AG09309 (cell line): ENCODE measurements around the gene AK5.

Experiments used
- DNase-seq: peaks from one replicate; pipeline ENCODE4 v3.0.0-alpha.2; 2010; ENCODE audit warnings: low read depth
- H3K4me3 ChIP-seq: 2 replicates; pipeline ENCODE4 v1.5.1; 2011; ENCODE audit warnings: mild to moderate bottlenecking, low read depth, low read length, moderate library complexity; ENCODE audit not compliant: control insufficient read depth
- CTCF ChIP-seq: IDR thresholded peaks from 2 replicates; pipeline ENCODE4 v1.5.1; 2011; ENCODE audit warnings: mild to moderate bottlenecking, low read depth, low read length, inconsistent platforms; ENCODE audit not compliant: insufficient read depth, control insufficient read depth; ENCODE audit errors: missing control alignments

AK5 gene

GRCh38 chr1:77533660-77534305 lies 252.0 kb downstream of the AK5 start:
- DNase-seq = no peak
- TF ChIP-seq CTCF = peak; percentile 86

GRCh38 chr1:77534456-77534855 lies 252.6 kb downstream of the AK5 start:
- TF ChIP-seq CTCF = no peak
- H3K4me3 ChIP-seq = no peak overlapping the region
- DNase-seq = no peak

More at GRCh38 chr1:77533660-77534305, 252.0 kb downstream of the AK5 start:
- H3K4me3 ChIP-seq = no peak overlapping the region

- TF ChIP-seq CTCF = no peak
- peak; percentile 95 for DNase-seq
- H3K4me3 ChIP-seq = no peak overlapping the region
These were observed 255.0 kb downstream of the AK5 start for GRCh38 chr1:77536813-77537212.

GRCh38 chr1:77538956-77539518 lies 257.2 kb downstream of the AK5 start:
- TF ChIP-seq CTCF = no peak
- DNase-seq = peak; percentile 70
- H3K4me3 ChIP-seq = no peak overlapping the region; the same call in 1 of the 2 replicates

- peak; percentile 93 for DNase-seq
- H3K4me3 ChIP-seq = no peak overlapping the region; the same call in 1 of the 2 replicates
- no peak for TF ChIP-seq CTCF
These were observed 257.8 kb downstream of the AK5 start for GRCh38 chr1:77539519-77540142.

GRCh38 chr1:77540501-77541161 lies 258.8 kb downstream of the AK5 start:
- peak; percentile 83 for DNase-seq
- H3K4me3 ChIP-seq = no peak overlapping the region
- TF ChIP-seq CTCF = no peak
